Measurements from ENCODE around the gene FGF7. TPM values are rescaled to one million over a fixed set of nuclear protein-coding genes. Genes with fewer than 3 reads are reported as not detected.

FGF7 gene
- total RNA-seq, 1 experiment from 2014 or later = not detected

DNA sequence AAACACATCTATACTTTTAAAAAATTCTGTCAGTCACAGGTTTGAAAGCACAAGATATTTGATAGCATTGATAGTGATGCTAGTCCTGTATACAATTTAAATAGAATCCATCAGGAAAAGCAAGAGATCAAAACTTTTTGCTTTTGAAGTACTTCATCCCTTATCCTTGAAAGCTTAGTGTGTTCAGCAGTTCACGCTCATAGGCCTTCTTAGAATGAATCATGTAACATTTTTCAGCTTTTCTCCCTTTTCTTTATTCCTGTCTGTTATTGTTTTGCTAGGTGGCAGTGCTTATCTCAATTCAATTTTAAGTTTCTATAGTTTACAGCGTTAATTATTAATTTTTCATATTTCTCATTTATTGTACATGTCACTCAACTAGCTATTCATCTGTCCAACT lies 69.1 kb downstream of the FGF7 start:
- no peaks in the 10 kb centered on the region for H3K79me1 ChIP-seq (ENCODE audit: insufficient read depth, low read depth, low read length, poor library complexity, severe bottlenecking)

More for the DNA sequence above, 69.1 kb downstream of the FGF7 start:
- Histone ChIP-seq H4K5ac (ENCODE audit: insufficient read length, low read depth, low read length) (no peak overlapping the region), H3K27me3 (ENCODE audit: insufficient read depth, low read length) (no peaks in the 10 kb centered on the region), H4K91ac (ENCODE audit: insufficient read length, low read depth, low read length) (no peak overlapping the region), H2AFZ (ENCODE audit: low read length) (no peak overlapping the region), H3K9ac (ENCODE audit: extremely low read depth, insufficient read length, low read length) (no peak overlapping the region), H3K27ac (ENCODE audit: insufficient read length, low read depth, low read length) (no peak overlapping the region), H2BK120ac (ENCODE audit: low read depth, low read length, poor library complexity, severe bottlenecking) (no peak overlapping the region), H2BK15ac (ENCODE audit: low read depth, low read length) (no peak overlapping the region), H3K4me1 (ENCODE audit: insufficient read depth, low read length) (no peaks in the 10 kb centered on the region), H3K4ac (ENCODE audit: low read depth, low read length) (no peak overlapping the region), H3K18ac (ENCODE audit: insufficient read length, low read depth, low read length) (no peak overlapping the region), H3K79me2 (ENCODE audit: insufficient read depth, low read length) (no peaks in the 10 kb centered on the region), H3K23me2 (ENCODE audit: insufficient read length, low read depth, low read length, poor library complexity, severe bottlenecking) (no peaks in the 10 kb centered on the region), H3K14ac (ENCODE audit: insufficient read depth, low read length) (no peak overlapping the region), H3K4me2 (ENCODE audit: insufficient read depth, insufficient read length, low read length) (no peak overlapping the region), H2BK20ac (ENCODE audit: low read depth, low read length, poor library complexity, severe bottlenecking) (no peak overlapping the region), H2BK12ac (ENCODE audit: insufficient read length, low read depth, low read length) (no peak overlapping the region), H4K20me1 (ENCODE audit: control insufficient read depth, insufficient read depth, insufficient read length) (no peaks in the 10 kb centered on the region), H2BK5ac (ENCODE audit: insufficient read length, low read length) (no peak overlapping the region), H3K23ac (ENCODE audit: insufficient read length, low read depth, low read length) (no peak overlapping the region), H3K9me3 (ENCODE audit: control insufficient read depth, low read depth, low read length) (no peaks in the 10 kb centered on the region), H3T11ph (ENCODE audit: low read length) (no peak overlapping the region), H2AK5ac (ENCODE audit: insufficient read length, low read length) (no peak overlapping the region), H4K8ac (replicated peaks; ENCODE audit: insufficient read length, low read depth, low read length) (no peak overlapping the region), H3K56ac (ENCODE audit: insufficient read length, low read depth, low read length) (no peak overlapping the region)
- Mint-ChIP-seq H3K4me3 (no peak overlapping the region), H3K9me3 (no peaks in the 10 kb centered on the region), H3K4me1 (peaks cover 0 to 3% of the 10 kb centered on the region in 2 experiments; a peak in 2 of 4 replicates), H3K27me3 (ENCODE audit: low read depth) (no peaks in the 10 kb centered on the region), H3K27ac (no peak overlapping the region), H3K36me3 (ENCODE audit: insufficient read depth in 1 of 3, low read depth in 3 of 3) (no peaks in the 10 kb centered on the region)
- DNase-seq = no peak
- WGBS (ENCODE audit: extremely low coverage, insufficient read length, low lambda C conversion rate) = no CpG with 5 or more reads among the region's 2 CpGs
- TF ChIP-seq, protein P1, sequence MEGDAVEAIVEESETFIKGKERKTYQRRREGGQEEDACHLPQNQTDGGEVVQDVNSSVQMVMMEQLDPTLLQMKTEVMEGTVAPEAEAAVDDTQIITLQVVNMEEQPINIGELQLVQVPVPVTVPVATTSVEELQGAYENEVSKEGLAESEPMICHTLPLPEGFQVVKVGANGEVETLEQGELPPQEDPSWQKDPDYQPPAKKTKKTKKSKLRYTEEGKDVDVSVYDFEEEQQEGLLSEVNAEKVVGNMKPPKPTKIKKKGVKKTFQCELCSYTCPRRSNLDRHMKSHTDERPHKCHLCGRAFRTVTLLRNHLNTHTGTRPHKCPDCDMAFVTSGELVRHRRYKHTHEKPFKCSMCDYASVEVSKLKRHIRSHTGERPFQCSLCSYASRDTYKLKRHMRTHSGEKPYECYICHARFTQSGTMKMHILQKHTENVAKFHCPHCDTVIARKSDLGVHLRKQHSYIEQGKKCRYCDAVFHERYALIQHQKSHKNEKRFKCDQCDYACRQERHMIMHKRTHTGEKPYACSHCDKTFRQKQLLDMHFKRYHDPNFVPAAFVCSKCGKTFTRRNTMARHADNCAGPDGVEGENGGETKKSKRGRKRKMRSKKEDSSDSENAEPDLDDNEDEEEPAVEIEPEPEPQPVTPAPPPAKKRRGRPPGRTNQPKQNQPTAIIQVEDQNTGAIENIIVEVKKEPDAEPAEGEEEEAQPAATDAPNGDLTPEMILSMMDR (conservative IDR thresholded peaks at IDR 0.05) = no peak
